Central memory CD4-positive, alpha-beta T cell (primary cell): Measurements from ENCODE around the gene HMCN2.
A peak's percentile ranks its signal among the peaks of the same experiment; 100 is the strongest.

ENCODE experiments used
- DNase-seq: peaks from one replicate; pipeline ENCODE4 v3.0.0; 2022
- total RNA-seq, 3 experiments: gene quantifications; one replicate each; lab custom pipeline; 2026; lab: John Stamatoyannopoulos, UW

HMCN2 gene, protein sequence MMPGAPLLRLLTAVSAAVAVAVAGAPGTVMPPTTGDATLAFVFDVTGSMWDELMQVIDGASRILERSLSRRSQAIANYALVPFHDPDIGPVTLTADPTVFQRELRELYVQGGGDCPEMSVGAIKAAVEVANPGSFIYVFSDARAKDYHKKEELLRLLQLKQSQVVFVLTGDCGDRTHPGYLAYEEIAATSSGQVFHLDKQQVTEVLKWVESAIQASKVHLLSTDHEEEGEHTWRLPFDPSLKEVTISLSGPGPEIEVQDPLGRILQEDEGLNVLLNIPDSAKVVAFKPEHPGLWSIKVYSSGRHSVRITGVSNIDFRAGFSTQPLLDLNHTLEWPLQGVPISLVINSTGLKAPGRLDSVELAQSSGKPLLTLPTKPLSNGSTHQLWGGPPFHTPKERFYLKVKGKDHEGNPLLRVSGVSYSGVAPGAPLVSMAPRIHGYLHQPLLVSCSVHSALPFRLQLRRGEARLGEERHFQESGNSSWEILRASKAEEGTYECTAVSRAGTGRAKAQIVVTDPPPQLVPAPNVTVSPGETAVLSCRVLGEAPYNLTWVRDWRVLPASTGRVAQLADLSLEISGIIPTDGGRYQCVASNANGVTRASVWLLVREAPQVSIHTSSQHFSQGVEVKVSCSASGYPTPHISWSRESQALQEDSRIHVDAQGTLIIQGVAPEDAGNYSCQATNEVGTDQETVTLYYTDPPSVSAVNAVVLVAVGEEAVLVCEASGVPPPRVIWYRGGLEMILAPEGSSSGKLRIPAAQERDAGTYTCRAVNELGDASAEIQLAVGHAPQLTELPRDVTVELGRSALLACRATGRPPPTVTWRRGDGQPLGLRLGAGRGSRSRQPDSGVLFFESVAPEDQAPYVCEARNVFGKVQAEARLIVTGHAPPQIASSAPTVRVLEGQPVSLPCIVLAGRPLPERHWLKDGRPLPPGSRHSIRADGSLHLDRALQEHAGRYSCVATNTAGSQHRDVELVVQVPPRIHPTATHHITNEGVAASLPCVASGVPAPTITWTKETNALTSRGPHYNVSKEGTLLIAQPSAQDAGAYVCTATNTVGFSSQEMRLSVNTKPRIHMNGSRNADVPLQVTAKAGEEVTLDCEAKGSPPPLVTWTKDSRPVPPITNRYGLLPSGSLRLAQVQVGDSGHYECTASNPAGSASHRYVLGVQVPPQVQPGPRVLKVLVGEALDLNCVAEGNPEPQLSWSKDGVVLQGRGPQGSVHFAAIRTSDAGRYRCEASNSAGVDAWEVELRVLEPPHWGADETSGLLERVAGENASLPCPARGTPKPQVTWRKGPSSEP (N-terminal part only)
- 0 to 0.11 (median 0) reads per million in 3 experiments for total RNA-seq

DNA sequence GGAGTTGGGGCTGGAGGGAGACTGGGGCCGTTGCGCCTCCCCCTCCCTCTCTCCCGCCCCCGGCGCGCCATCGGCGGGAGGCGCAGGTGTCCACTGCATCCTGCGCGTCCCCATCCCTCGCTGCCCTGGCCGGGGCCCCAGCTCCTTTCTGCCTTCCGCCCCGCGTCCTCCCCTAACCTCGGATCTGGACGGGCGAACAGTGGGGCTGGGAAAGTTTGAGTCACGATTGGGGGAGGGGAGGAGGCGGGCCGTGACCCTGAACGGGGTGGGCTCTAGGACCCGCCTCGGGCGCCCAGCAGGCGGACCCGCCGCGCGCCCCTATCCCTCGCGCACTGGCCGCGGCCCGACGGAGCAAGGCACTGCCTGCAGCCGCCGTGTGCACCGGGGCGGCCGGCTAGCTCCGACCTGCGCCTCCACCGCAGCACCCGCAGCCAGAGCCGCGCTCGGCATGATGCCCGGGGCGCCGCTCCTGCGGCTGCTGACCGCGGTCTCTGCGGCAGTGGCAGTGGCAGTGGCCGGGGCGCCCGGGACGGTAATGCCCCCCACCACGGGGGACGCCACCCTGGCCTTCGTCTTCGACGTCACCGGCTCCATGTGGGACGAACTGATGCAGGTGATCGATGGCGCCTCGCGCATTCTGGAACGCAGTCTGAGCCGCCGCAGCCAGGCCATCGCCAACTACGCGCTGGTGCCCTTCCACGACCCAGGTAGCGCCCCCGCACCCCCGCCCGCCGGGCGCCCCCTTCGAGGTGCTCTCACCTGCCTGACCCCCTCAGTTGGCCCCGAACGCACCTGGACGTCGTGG lies at the start of gene HMCN2:
TSS of gene HMCN2 (plus strand) at position 330 of the 805 bp plus-strand sequence. CDS start at position 449, 119 bp downstream.
- no peak for DNase-seq

- DNase-seq, result no peak
Measured at GRCh38 chr9:130217838-130218237, 47.7 kb upstream of the HMCN2 start.

DNA sequence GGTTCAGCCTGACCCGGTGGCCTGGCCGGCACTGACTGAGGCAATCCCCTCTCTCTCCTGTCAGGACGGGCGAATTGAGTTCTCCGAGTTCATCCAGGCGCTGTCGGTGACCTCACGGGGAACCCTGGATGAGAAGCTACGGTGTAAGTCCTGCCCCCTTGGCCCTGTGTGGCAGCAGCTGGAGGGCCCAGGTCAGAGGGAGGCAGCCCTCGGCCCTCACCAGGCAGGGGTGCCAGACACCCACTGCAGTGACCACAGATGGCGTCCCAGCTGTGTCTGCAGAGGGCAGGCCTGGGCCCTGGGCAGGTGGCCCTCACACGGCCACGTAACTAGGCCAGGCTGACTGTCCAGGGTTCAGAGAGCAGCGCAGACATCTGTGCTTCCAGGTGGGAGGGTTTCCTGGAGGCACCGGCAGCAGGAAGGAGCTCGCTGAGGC lies 45.9 kb upstream of the HMCN2 start:
- DNase-seq, result no peak

- no peak for DNase-seq
Measured at GRCh38 chr9:130220352-130220751, 45.2 kb upstream of the HMCN2 start.

DNA sequence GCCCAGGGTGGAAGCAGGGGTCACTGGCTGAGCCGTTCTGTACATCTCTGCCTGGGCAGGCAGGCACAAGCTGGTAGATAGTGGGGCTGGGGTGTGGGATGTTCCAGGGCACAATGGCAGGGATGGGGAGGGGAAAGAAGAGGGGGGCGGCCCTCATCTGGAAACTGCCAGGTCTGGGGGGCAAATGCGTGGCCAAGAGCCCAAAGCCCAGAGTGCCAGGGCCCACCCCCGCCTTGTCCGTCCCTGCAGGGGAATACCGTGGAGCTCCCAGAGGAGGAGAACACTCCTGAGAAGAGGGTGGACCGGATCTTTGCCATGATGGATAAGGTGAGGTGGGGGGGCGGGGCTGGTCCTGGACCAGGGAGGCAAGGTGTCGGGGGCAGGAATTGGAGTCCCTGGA lies 42.7 kb upstream of the HMCN2 start:
- no peak for DNase-seq

GRCh38 chr9:130225071-130225470 lies 40.5 kb upstream of the HMCN2 start:
- DNase-seq, result no peak

GRCh38 chr9:130225586-130225985 lies 40.0 kb upstream of the HMCN2 start:
- DNase-seq, result no peak

DNA sequence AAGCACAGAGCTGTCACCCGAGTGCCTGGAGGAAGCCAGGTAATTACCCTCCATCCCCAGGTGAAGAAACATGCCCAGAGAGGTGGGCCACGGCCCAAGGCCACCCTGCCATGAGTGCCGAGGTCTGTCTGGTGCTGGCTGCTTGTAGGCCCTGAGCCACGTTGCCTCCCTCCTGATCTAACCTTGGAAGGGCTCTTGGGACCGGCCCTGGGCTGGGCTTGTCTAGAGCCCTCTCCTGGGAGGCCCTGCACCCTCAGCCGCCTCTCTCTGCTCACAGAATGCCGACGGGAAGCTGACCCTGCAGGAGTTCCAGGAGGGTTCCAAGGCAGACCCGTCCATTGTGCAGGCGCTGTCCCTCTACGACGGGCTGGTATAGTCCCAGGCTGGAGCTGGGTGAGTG lies 39.4 kb upstream of the HMCN2 start:
- no peak for DNase-seq

DNA sequence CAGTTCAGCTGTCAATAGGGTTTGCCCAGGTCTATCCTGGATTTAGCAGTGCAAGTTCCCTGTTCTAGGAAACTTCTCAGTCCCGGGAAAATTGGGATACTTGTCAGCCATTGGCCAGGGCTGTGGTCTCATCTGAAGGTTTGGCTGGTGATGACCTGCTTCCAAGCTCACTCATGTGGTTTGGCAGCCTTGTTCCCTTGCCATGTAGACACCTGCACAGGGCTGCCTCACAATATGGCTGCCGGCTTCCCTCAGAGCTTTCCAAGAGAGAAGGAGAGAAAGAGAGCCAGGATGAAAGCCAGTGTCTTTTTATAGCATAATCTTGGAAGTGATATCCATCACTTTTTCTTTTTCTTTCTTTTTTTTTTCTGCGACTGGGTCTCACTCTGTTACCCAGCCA lies 37.7 kb upstream of the HMCN2 start:
- no peak for DNase-seq

DNA sequence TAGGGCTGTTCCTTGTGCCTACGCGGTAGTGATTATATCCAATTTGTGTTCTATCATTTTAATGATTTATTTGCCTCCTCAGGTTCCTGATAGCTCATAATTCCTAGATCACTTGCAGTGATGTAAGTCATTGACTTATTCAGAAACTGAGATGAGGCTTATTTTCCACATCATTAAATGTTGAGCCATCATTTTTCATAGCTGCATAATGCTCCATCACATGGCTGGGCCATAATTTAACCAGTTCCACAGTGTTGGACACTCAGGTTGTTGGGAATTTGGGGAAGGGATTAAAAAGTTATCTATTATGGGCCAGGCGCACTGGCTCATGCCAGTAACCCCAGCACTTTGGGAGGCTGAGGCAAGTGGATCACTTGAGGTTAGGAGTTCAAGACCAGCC lies 35.8 kb upstream of the HMCN2 start:
- no peak for DNase-seq

DNA sequence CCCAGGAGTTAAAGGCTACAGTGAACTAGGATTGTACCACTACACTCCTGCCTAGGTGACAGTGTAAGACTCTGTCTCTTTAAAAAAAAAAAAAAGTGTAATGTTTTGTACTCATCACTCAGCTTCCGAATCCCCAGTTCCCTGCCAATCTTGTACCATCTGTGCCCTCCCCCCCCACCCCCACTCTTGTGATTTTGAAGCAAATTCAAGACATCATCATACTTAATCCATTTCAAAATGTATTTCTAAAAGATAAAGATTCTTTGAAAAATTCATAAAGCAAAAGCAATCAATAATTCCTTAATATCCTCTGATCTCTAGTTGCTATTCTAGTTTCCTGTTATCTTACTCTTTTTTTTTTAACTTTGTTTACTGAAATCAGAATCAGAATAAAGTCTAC lies 34.9 kb upstream of the HMCN2 start:
- DNase-seq, result no peak

GRCh38 chr9:130232899-130233586 lies 32.5 kb upstream of the HMCN2 start:
- DNase-seq, result no peak

GRCh38 chr9:130233587-130233945 lies 32.0 kb upstream of the HMCN2 start:
- no peak for DNase-seq

DNA sequence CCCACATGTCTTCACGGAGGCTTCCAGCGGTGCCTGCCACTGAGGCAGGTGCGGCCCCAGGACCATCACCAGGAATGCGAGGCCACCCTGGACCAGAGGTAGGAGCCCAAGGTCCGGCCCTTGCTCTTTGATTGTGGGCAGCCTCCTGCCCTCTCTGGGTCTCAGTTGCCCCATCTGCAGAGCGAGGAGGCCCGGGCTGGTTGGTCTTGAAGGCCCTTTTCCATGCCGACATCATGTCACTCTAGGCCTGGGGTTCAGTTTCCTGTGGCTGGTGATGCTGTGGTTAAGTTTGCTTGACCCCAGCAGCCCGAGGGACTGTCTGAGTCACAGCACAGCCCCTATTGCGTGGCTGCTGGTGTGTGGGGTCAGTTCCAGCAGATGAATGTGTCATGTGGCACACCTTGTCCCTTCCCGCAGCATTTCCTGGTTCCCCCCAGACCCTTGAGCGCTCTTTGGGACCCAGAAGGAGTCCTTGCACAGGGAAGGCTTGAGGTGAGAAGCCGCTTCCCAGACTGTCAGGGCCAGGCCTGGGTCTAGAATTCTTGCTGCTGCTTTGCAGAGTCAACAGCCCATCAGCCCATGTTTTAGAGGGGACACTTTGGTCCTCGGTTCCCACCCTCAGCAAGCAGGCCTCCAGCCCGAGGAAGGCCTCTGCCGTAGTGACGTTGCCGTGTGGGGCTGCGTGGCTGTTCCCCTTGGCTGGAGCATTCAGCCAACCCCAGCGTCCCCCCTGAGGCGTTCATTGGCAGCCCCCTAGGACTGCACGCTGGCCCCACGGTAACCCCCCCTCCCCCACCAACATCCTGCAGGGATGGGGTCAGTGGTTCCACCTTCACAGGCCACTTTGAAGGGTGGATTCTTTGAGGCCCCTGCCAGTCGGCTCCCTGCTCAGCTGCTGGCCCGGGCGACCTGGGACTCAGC lies 31.0 kb upstream of the HMCN2 start:
- no peak for DNase-seq

DNA sequence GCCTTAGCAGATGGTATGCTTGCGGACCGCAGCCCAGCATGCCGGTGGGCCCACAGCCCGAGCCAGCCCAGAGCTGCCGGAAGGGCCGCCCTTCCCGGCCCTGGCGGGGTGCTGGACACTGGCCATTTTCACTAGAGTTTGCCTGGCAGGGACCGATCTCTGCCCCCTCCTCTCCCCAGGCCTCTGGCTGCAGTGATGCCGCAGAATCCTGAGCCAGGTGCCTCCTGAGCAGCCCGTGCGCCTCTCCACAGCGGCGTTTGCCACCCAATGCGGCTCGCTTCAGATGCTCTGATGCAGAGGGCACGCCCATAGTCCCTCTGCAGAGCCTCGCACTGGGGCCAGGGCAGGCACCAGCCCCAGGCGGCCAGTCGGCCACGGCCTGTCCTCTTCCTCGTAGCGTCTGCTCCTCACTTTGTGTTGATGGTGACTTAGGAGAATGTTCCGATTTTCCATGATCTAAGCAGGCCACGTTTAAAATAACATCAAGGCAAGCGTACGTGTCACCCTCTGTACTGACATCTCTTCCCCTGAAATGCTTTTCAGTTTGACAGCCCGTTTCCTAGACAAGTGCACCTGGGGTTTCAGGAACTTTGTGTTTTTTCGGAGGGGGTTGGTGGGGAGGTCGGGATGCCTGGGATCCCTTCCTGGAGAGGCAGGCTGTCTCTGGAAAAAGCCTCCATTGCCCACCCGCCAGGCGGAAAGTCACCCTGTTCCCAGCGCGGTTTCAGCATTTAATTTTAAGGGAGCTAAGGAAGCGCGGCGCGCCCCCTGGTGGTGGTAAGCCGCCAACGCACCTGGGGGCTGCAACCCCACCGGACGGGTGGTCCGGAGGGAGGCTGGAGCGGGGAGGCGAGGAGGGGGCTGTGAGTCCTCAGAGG lies 29.8 kb upstream of the HMCN2 start:
- peak; percentile 55 for DNase-seq

- no peak for DNase-seq
Measured at GRCh38 chr9:130236436-130236985, 29.0 kb upstream of the HMCN2 start.

DNA sequence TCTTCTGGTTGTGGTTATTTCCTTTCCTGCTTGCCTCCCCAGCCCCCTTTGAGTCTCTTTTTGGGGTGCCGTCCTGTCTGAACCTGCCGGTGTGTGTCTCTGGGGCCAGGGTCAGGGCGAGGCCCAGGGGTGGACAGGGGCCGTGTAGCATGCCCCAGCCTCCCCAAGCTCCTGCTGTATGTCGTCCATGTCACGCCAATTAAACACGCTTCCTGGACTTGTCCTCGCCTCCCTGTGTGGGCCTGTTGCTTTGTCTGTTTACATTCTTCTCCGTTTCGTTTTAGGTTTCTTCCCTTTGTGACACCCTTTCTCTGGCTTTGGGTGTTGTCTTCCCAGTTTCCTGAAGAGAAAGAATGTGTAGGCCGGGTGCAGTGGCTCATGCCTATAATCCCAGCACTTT lies 28.5 kb upstream of the HMCN2 start:
- DNase-seq, result no peak

GRCh38 chr9:130237763-130238524 lies 27.6 kb upstream of the HMCN2 start:
- DNase-seq, result no peak
